Body of pancreas (tissue), 4 donors: Measurements from ENCODE around the gene TUNAR. TPM values are rescaled to one million over a fixed set of nuclear protein-coding genes. Genes with fewer than 3 reads are reported as not detected.
"Not testable (repeated sequence)": the region's sequence is repeated elsewhere in the genome, so short reads cannot be mapped to it uniquely, and the experiment has no call there.

Source experiments
- ATAC-seq: fragments of 150-250 bp; one replicate; pipeline ENCODE4 v1.9.1; 2016
- DNase-seq, 4 donors: peaks; one replicate each; pipeline ENCODE4 v3.0.0-alpha.2; 2019
- H3K27ac ChIP-seq, 4 donors: fragments of 200-600 bp; sonication (generic); 1 replicate in 3 of 4; 2 replicates in 1 of 4; pipeline versions ENCODE4 v1.5.1 to v1.6.1; 2016 to 2019; ENCODE audit warnings: mild to moderate bottlenecking in 1 of 4, mixed read lengths in 1 of 4, moderate library complexity in 1 of 4
- H3K27me3 ChIP-seq, 2 donors: fragments of 200-600 bp; sonication (generic); one replicate each; pipeline ENCODE4 v1.6.0; 2016; ENCODE audit warnings: mild to moderate bottlenecking in 1 of 2
- H3K36me3 ChIP-seq, 2 donors: fragments of 200-600 bp; sonication (generic); replicated peaks in 1 of 2; 2 replicates each; pipeline ENCODE4 v1.5.1; 2016; ENCODE audit warnings: low read depth in 2 of 2; ENCODE audit not compliant: insufficient read depth in 1 of 2
- H3K4me1 ChIP-seq: fragments of 200-600 bp; sonication (generic); one replicate; pipeline ENCODE4 v1.6.0; 2016
- H3K4me3 ChIP-seq, 2 donors: fragments of 200-600 bp; sonication (generic); 1 replicate in 1 of 2; 2 replicates in 1 of 2; pipeline ENCODE4 v1.5.1; 2016 to 2019
- H3K9me3 ChIP-seq, 3 donors: fragments of 200-600 bp; sonication (generic); 1 replicate in 2 of 3; 2 replicates in 1 of 3; pipeline ENCODE4 v1.5.1; 2016
- POLR2A ChIP-seq, 3 donors: fragments of 450-650 bp; IDR thresholded peaks; one replicate each; pipeline ENCODE4 v1.6.1; 2016; ENCODE audit warnings: antibody characterized with exemption in 3 of 3, mild to moderate bottlenecking in 2 of 3
- WGBS, 2 donors: methylation state at CpG; one replicate each; pipeline ENCODE4 v1.1.5; 2017; 5-methylcytosine and 5-hydroxymethylcytosine counted together
- intact Hi-C: fragments of 100-400 bp; cut with DNase I; formaldehyde crosslinking; loops from one replicate; pipeline ENCODE4 v1.15.1; 2023
- total RNA-seq, 2 donors: library from RNA; depleted of rRNA; stranded (reverse); fragments of >200 nt; gene quantifications; one replicate each; pipeline ENCODE4 v1.1.0, GENCODE V29; 2016
- TF ChIP-seq, protein P1 (sequence below), 7 experiments: fragments of 450-650 bp in 4 of 7; fragments of 200-600 bp in 3 of 7; sonication (generic) in 3 of 7; IDR thresholded peaks; one replicate each; pipeline ENCODE4 v1.5.1; 2016 to 2019; ENCODE audit warnings: antibody characterized with exemption in 7 of 7

The TUNAR gene
- total RNA-seq, 2 donors from 2014 or later, result 1.0 TPM; not detected in 1

DNA sequence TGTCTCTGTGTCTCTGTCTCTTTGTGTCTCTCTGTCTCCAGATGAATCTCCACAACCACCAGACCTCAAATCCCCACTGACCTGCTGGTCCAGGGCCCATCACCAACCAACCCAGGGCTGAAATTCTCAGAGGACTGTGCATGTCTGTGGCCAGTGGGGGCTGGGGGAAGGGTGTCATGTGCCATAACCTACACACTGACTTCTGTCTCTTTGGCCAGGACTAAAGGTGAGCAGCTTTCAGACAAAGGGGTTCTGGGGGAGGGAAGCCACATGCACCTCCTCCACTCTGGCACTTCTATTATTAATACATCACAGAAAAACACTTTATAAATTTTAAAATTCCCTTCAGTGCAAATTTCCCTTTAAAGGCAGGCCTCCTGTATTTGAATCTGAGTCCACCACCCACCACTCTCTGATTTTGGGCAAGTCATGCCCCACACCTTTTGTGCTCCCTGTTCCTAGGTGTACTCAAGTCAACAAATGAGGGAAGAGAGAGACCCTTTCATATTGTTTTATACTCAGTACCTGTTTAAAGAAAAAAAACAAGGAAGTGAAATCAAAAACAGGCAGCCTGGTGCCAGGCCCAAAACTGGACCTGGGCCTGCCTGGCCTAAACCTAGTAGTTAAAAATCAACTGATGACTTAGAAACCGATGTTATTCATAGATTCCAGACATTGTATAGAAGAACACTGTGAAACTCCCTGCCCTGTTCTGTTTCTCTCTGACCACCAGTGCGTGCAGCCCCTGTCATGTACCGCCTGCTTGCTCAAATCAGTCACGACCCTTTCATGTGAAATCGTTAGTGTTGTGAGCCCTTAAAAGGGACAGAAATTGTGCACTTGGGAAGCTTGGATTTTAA, 80.2 kb downstream of the TUNAR start:
- no peak overlapping the region for H3K27ac ChIP-seq
- ATAC-seq (no peak), DNase-seq (no peak)
- no peaks in the 10 kb centered on the region for H3K4me1 ChIP-seq
- no peaks in the 10 kb centered on the region for H3K27me3 ChIP-seq
- H3K4me3 ChIP-seq, result no peak overlapping the region
- H3K9me3 ChIP-seq, result no peaks in the 10 kb centered on the region
- 45 to 63% methylated on average over 5 of the region's 5 CpGs for WGBS, 2 donors
- no peak for TF ChIP-seq POLR2A (IDR thresholded peaks at IDR 0.05)
- TF ChIP-seq, protein P1, sequence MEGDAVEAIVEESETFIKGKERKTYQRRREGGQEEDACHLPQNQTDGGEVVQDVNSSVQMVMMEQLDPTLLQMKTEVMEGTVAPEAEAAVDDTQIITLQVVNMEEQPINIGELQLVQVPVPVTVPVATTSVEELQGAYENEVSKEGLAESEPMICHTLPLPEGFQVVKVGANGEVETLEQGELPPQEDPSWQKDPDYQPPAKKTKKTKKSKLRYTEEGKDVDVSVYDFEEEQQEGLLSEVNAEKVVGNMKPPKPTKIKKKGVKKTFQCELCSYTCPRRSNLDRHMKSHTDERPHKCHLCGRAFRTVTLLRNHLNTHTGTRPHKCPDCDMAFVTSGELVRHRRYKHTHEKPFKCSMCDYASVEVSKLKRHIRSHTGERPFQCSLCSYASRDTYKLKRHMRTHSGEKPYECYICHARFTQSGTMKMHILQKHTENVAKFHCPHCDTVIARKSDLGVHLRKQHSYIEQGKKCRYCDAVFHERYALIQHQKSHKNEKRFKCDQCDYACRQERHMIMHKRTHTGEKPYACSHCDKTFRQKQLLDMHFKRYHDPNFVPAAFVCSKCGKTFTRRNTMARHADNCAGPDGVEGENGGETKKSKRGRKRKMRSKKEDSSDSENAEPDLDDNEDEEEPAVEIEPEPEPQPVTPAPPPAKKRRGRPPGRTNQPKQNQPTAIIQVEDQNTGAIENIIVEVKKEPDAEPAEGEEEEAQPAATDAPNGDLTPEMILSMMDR (IDR thresholded peaks at IDR 0.05), result no peak
- intact Hi-C loops, result no loop called here
- no peaks in the 10 kb centered on the region for H3K36me3 ChIP-seq

DNA sequence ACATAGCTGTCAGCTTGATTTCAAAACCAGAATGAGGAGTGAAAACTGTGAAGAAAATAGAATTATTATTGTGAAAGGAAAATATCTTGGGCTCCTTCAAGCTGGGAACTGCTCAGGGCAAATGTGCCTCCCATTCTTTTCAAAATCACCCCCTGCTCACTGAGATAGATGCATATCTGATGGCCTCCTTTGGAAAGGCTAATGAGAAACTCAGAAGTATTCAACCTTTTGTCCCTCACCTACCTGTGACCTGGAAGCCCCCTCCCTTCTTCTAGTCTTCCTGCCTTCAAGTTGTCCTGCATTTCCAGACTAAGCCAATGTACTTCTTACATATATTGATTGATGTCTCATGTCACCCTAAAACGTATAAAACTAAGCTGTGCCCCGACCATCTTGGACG, 81.5 kb downstream of the TUNAR start:
- Histone ChIP-seq H3K9me3 (no peaks in the 10 kb centered on the region), H3K4me1 (no peaks in the 10 kb centered on the region), H3K4me3 (no peak overlapping the region), H3K27me3 (no peaks in the 10 kb centered on the region), H3K36me3 (no peaks in the 10 kb centered on the region), H3K27ac (no peak overlapping the region)
- TF ChIP-seq, protein P1 (IDR thresholded peaks at IDR 0.05), result no peak
- no peak for TF ChIP-seq POLR2A (IDR thresholded peaks at IDR 0.05)
- intact Hi-C loops, result no loop called here
- WGBS, 2 donors, result 60 to 68% methylated on average over 3 of the region's 3 CpGs
- ATAC-seq (no peak), DNase-seq (no peak)

DNA sequence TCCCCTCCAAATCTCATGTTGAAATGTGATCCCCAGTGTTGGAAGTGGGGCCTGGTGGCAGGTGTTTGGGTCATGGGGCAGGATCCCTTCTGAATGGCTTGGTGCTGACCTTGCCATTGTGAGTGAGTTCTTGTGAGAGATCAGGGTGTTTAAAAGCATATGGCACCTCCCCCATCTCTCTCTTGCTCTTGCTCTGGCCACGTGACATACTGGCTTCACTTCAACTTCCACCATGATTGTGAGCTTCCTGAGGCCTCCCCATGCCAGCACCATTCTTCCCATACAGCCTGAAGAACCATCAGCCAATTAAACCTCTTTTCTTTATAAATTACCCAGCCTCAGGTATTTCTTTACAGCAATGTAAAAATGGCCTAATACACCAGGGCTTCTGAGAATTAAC, 82.7 kb downstream of the TUNAR start:
- H3K4me3 ChIP-seq, result no peak overlapping the region
- ATAC-seq (no peak), DNase-seq (no peak)
- no peaks in the 10 kb centered on the region for H3K9me3 ChIP-seq
- no peak overlapping the region for H3K27ac ChIP-seq
- WGBS, 2 donors, result 52 to 63% methylated on average over 1 of the region's 1 CpG
- H3K4me1 ChIP-seq, result no peaks in the 10 kb centered on the region
- TF ChIP-seq, protein P1 (IDR thresholded peaks at IDR 0.05), result no peak
- no peak for TF ChIP-seq POLR2A (IDR thresholded peaks at IDR 0.05)
- H3K36me3 ChIP-seq, result no peaks in the 10 kb centered on the region
- no peaks in the 10 kb centered on the region for H3K27me3 ChIP-seq
- intact Hi-C loops, result no loop called here

DNA sequence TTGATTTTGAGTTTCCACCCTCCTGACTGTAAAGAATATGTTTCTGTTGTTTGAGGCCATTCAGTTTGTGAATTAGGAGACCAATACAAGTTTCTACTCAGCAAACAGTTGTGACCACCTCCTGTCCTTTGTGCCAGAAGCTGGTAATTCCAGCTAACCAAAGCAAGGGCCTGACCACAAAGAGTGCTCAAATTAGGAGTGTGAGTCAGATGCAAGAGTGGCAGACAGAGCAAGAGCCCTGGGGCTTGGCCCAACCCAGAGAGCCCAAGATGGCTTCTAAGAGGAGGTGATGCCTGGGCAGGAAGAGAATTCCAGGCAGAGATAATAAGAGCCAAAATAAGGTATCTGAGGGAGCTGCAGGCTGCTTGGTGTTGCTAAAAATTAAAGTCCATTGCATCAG, 84.8 kb downstream of the TUNAR start:
- Histone ChIP-seq H3K36me3 (no peaks in the 10 kb centered on the region), H3K4me1 (no peaks in the 10 kb centered on the region), H3K27me3 (no peaks in the 10 kb centered on the region), H3K27ac (no peak overlapping the region), H3K4me3 (no peak overlapping the region), H3K9me3 (no peaks in the 10 kb centered on the region)
- intact Hi-C loops, result no loop called here
- no peak for ATAC-seq
- no peak for DNase-seq
- TF ChIP-seq POLR2A (IDR thresholded peaks at IDR 0.05), result no peak
- TF ChIP-seq, protein P1 (IDR thresholded peaks at IDR 0.05), result no peak

DNA sequence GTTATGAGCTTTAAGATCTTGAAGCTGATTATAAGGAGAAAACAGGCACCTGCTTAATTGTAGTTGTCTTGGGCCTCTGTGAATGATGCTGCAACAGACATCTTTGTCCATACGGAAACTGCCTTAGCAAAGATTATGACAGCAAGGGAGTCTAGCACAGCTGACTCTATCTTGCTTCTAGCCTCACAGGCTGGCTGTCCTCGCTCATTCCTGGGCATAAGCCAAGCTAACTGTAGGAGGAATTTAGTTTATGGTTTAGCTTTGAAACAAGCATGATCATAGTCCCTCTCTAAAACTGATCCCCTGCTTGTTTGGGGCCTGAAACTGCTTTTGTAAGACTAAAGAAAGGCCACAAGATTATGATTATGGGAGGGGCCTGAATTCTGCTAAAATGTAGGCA, 88.3 kb downstream of the TUNAR start:
- no peaks in the 10 kb centered on the region for H3K36me3 ChIP-seq
- H3K4me1 ChIP-seq, result no peaks in the 10 kb centered on the region
- DNase-seq (no peak), ATAC-seq (no peak)
- H3K9me3 ChIP-seq, result no peaks in the 10 kb centered on the region
- intact Hi-C loops, result no loop called here
- H3K4me3 ChIP-seq, result no peak overlapping the region
- no peak for TF ChIP-seq POLR2A (IDR thresholded peaks at IDR 0.05)
- TF ChIP-seq, protein P1 (IDR thresholded peaks at IDR 0.05), result no peak
- no peaks in the 10 kb centered on the region for H3K27me3 ChIP-seq
- H3K27ac ChIP-seq, result no peak overlapping the region
- WGBS, 2 donors, result 59 to 74% methylated on average over 2 of the region's 2 CpGs

DNA sequence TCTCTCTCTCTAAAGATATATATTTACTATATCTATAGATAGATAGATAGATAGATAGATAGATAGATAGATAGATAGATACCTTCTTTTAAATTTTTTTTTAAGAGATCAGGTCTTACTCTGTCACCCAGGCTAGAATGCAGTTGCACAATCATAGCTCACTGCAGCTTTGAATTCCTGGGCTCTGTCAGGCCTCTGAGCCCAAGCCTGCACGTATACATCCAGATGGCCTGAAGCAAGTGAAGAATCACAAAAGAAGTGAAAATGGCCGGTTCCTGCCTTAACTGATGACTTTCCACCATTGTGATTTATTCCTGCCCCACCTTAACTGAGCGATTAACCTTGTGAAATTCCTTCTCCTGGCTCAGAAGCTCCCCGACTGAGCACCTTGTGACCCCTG, 91.4 kb downstream of the TUNAR start:
- intact Hi-C loops, ATAC-seq, H3K9me3 ChIP-seq, H3K27ac ChIP-seq, H3K36me3 ChIP-seq, H3K27me3 ChIP-seq, DNase-seq, H3K4me1 ChIP-seq, H3K4me3 ChIP-seq: not testable (repeated sequence)
- WGBS, 2 donors, result 45 to 54% methylated on average over 4 of the region's 4 CpGs
